KMS-11 (cell line): ENCODE data around the gene KIF26A.

Experiments
- H2AFZ ChIP-seq: fragments of 200-600 bp; sonication (generic); 2 replicates; pipeline ENCODE4 v1.6.1; 2016; ENCODE audit warnings: antibody characterized with exemption, mixed run types, low read depth
- H3K27ac ChIP-seq: fragments of 200-600 bp; sonication (generic); 2 replicates; pipeline ENCODE4 v1.6.1; 2016; ENCODE audit warnings: mild to moderate bottlenecking, mixed run types
- H3K27me3 ChIP-seq: fragments of 200-600 bp; sonication (generic); 2 replicates; pipeline ENCODE4 v1.6.1; 2017; ENCODE audit warnings: mild to moderate bottlenecking, low read depth, mixed run types, moderate library complexity; ENCODE audit not compliant: insufficient read depth
- H3K36me3 ChIP-seq: fragments of 200-600 bp; sonication (generic); 2 replicates; pipeline ENCODE4 v1.6.1; 2017; ENCODE audit warnings: mild to moderate bottlenecking, mixed run types; ENCODE audit not compliant: insufficient read depth
- H3K4me1 ChIP-seq: fragments of 200-600 bp; sonication (generic); 2 replicates; pipeline ENCODE4 v1.6.1; 2016; ENCODE audit warnings: mild to moderate bottlenecking, low read depth, mixed run types; ENCODE audit not compliant: poor library complexity, severe bottlenecking
- H3K4me2 ChIP-seq: fragments of 200-600 bp; sonication (generic); 2 replicates; pipeline ENCODE4 v1.7.0; 2016; ENCODE audit warnings: mild to moderate bottlenecking, mixed run types
- H3K4me3 ChIP-seq: fragments of 200-600 bp; sonication (generic); IDR thresholded peaks from 2 replicates; pipeline ENCODE4 v1.6.1; 2017; ENCODE audit warnings: low read depth, low read length, mixed read lengths; ENCODE audit not compliant: insufficient read depth
- H3K79me2 ChIP-seq: fragments of 200-600 bp; sonication (generic); 2 replicates; pipeline ENCODE4 v1.6.1; 2016; ENCODE audit warnings: low read depth, mixed run types; ENCODE audit not compliant: insufficient read depth
- H3K9ac ChIP-seq: fragments of 200-600 bp; sonication (generic); 2 replicates; pipeline ENCODE4 v1.6.1; 2016; ENCODE audit warnings: mild to moderate bottlenecking, mixed run types
- H4K20me1 ChIP-seq: fragments of 200-600 bp; sonication (generic); 2 replicates; pipeline ENCODE4 v1.6.1; 2016; ENCODE audit warnings: mild to moderate bottlenecking, mixed run types; ENCODE audit not compliant: insufficient read depth
- CTCF ChIP-seq: fragments of 200-600 bp; sonication (generic); conservative IDR thresholded peaks from 2 replicates; pipeline ENCODE4 v1.6.1; 2017; ENCODE audit warnings: low read depth, mild to moderate bottlenecking, antibody characterized with exemption, low read length, moderate library complexity, mixed read lengths

The KIF26A gene

GRCh38 chr14:104095426-104096310 is 42.7 kb upstream of the KIF26A start:
- no peak for TF ChIP-seq CTCF

GRCh38 chr14:104096318-104096717 is 42.1 kb upstream of the KIF26A start:
- H3K9ac ChIP-seq: no peak overlapping the region
- no peak overlapping the region for H3K4me2 ChIP-seq

More at GRCh38 chr14:104095426-104096310, 42.7 kb upstream of the KIF26A start:
- Histone ChIP-seq H3K36me3 (no peaks in the 10 kb centered on the region), H3K79me2 (no peaks in the 10 kb centered on the region), H3K9ac (no peak overlapping the region), H4K20me1 (no peaks in the 10 kb centered on the region), H3K27ac (no peak overlapping the region), H3K27me3 (peaks cover 11% of the 10 kb centered on the region; the same call in 1 of the 2 replicates), H3K4me2 (no peak overlapping the region), H3K4me3 (no peak overlapping the region), H3K4me1 (no peaks in the 10 kb centered on the region), H2AFZ (no peak overlapping the region)

GRCh38 chr14:104096751-104097700 is 41.4 kb upstream of the KIF26A start:
- H3K4me2 ChIP-seq: no peak overlapping the region
- TF ChIP-seq CTCF: no peak
- H3K36me3 ChIP-seq: no peaks in the 10 kb centered on the region
- no peak overlapping the region for H3K9ac ChIP-seq
- no peaks in the 10 kb centered on the region for H4K20me1 ChIP-seq
- H3K4me3 ChIP-seq: no peak overlapping the region
- H3K79me2 ChIP-seq: no peaks in the 10 kb centered on the region
- no peak overlapping the region for H2AFZ ChIP-seq
- H3K27me3 ChIP-seq: peaks cover 12% of the 10 kb centered on the region; the same call in 1 of the 2 replicates
- H3K27ac ChIP-seq: no peak overlapping the region
- no peaks in the 10 kb centered on the region for H3K4me1 ChIP-seq

More at GRCh38 chr14:104096318-104096717, 42.1 kb upstream of the KIF26A start:
- H3K27me3 ChIP-seq: peaks cover 12% of the 10 kb centered on the region; the same call in 1 of the 2 replicates
- no peaks in the 10 kb centered on the region for H3K4me1 ChIP-seq
- H3K36me3 ChIP-seq: no peaks in the 10 kb centered on the region
- no peak overlapping the region for H3K4me3 ChIP-seq
- H2AFZ ChIP-seq: no peak overlapping the region
- no peak for TF ChIP-seq CTCF
- H3K27ac ChIP-seq: no peak overlapping the region
- no peaks in the 10 kb centered on the region for H4K20me1 ChIP-seq
- H3K79me2 ChIP-seq: no peaks in the 10 kb centered on the region

- Histone ChIP-seq H3K4me1 (no peaks in the 10 kb centered on the region), H3K4me2 (no peak overlapping the region), H3K27me3 (peaks cover 15% of the 10 kb centered on the region; the same call in 1 of the 2 replicates), H2AFZ (no peak overlapping the region), H3K36me3 (no peaks in the 10 kb centered on the region), H3K79me2 (no peaks in the 10 kb centered on the region), H4K20me1 (no peaks in the 10 kb centered on the region), H3K27ac (no peak overlapping the region), H3K9ac (no peak overlapping the region), H3K4me3 (no peak overlapping the region)
- no peak for TF ChIP-seq CTCF
These were observed 39.9 kb upstream of the KIF26A start for GRCh38 chr14:104098272-104099095.
